ENCODE data around the gene LCN1.

- TF ChIP-seq, protein P1, sequence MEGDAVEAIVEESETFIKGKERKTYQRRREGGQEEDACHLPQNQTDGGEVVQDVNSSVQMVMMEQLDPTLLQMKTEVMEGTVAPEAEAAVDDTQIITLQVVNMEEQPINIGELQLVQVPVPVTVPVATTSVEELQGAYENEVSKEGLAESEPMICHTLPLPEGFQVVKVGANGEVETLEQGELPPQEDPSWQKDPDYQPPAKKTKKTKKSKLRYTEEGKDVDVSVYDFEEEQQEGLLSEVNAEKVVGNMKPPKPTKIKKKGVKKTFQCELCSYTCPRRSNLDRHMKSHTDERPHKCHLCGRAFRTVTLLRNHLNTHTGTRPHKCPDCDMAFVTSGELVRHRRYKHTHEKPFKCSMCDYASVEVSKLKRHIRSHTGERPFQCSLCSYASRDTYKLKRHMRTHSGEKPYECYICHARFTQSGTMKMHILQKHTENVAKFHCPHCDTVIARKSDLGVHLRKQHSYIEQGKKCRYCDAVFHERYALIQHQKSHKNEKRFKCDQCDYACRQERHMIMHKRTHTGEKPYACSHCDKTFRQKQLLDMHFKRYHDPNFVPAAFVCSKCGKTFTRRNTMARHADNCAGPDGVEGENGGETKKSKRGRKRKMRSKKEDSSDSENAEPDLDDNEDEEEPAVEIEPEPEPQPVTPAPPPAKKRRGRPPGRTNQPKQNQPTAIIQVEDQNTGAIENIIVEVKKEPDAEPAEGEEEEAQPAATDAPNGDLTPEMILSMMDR (conservative IDR thresholded peaks at IDR 0.05) = no peak
- no peak for TF ChIP-seq EZH2 (IDR thresholded peaks at IDR 0.05; ENCODE audit: low read depth)
These were observed 1.1 kb downstream of the LCN1 start for GRCh38 chr9:135522137-135522877.

Data from PC-9 (cell line).